ENCODE data around the gene PRKAR1B. TPM values are rescaled to one million over a fixed set of nuclear protein-coding genes. Genes with fewer than 3 reads are reported as not detected.
"Not testable (repeated sequence)": the region's sequence is repeated elsewhere in the genome, so short reads cannot be mapped to it uniquely, and the experiment has no call there.

PRKAR1B gene
- polyA plus RNA-seq, 3 donors: 38.9 to 42.7 (median 39.9) TPM

DNA sequence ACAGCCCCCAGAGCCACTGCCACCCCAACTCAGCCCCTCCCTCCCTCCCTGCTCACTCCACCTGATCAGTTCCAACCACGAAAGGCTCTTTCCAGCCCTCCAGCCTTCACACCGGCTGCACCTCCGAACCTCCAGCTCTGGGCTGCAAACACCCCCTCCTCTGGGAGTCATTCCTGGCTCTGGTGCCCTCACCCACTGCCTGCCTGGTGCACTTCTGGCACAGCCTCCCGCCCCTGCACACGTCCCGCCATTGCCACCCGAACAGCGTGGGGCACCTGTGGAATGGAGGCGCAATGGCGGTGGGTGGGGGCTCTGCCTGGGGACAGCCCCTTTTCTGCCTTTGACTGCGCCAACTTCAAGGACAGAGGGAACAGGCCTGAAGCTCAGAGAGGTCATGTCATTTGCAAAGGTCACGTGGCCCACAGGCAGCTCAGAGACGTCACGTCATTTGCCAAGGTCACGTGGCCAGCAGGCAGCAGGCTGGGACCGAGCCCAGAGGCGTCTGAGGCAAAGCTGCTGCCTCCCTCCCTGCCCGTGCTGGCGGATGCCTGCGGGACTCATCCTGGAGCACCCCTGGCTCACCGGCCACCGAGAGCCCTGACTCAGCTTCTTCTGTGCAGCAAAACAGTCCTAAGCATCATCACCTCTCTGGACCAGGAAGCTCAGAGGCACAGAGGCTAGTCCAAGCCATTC is 76.6 kb downstream of the PRKAR1B start:
- DNase-seq: no peak

DNA sequence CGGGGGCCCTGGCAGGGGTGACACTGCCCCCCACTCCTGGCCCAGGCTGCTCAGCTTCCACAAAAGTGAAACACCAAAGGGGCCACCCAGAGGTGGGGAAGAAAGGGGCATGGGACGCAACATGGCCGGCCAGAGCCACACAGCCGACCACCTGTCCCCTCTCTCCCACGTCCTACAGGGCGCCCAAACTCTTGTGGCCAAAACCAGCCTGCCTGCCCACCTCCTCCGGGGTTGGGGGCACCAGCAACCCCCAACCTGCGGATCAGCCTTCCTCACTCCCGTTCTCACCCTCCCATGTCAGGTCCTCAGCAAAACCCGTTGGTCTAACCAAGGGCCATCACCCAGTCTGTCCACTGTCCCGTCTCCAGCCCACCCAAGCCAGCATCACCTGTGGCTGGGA is 80.1 kb downstream of the PRKAR1B start:
- DNase-seq: no peak

DNA sequence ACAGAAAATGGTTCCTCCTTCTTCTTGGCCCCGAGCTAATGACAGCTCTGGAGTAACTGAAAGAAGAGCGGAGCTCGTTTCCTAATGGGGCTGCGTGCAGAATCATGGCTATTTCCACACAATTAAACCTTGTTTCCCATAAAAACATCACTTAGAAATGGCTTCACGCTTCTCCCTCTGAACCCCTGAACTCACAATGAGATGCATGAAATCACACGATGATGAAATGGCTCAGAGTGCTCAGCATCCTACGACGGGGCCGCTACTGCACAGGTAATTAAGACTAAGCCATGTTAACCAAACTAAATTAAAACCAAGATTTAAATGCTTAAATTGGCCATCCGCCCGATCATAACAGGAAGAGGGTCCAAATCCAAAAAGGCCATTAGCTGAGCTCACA is 80.6 kb downstream of the PRKAR1B start:
- DNase-seq: no peak

DNA sequence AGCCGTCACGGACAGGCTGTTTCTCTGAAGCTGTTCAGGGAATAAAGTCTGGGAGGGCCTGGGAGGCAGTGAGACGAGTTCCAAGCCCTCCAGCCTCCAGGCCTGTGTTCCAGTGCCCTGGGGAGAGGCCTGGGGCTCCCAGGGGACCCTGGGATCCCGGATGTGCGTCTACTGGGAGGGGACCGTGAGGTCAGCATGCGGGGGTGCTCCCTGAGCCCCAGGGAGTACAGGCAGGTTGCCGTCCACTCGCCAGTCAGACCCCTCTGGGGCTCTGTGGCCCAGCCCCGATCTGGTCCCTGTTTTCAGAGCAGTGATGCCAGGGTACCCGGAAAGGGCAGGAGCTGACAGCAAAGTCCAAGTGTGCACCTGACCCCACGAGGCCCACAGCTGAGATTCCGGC is 81.5 kb downstream of the PRKAR1B start:
- DNase-seq: no peak

DNA sequence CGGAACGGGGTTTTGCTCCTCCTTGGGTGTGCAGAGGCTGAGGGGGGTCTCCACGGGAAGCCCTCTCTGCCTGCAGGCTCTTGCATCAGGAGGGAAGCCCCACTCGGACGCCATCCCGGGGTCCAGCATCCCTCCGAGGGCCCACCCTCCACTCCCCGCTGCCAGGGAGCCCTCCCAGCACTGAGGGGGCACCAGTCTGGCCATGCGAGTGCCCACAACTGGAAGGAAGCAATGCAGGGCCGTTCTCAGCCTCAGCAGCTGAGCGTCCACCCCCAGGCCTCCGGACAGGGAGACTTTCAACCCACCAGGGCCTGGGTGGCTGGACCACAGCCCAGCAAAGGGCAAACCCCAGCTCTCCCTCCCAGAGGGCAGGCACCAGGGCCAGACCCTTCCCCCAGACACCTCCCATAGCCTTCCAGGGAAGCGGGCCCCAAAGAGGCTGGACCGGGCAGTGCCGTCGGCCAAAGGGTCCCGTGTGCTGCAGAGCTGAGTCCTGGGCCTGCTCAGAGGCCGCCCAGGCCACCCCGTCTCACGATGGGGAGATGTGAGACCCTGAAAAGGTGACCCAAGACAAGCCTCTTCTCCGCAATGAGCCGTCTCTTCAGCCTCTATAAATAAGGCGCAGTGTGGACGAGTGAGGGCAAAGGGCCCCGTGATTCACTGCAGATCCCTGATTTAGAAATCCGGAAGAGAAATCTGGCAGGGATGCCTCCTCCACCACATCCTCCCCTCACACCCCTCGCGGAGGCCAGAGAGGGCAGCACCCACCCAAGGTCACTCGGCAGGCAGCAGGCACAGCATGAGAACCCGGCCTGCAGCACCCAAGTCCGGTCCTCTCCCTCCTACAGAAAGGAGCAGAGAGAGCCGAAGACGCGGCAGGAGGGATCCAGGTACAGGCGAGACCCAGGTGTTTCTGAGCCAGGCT is 82.4 kb downstream of the PRKAR1B start:
- DNase-seq: no peak

DNA sequence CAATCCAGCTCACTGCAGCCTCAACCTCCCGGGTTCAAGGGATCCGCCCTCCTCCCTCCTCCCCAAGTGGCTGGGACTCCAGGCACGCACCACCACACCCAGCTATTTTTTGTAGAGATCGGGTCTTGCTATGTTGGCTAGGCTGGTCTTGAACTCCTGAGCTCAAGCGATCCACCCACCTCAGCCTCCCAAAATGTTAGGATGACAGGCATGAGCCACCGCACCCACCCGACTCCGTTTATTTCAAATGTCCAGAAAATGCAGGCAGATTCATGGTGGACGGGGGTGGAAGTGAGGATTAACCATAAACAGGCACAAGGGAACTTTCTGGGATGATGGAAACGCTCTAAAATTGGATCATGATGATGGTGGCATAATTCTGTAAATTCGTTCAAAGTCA is 85.1 kb downstream of the PRKAR1B start:
- DNase-seq: no peak

DNA sequence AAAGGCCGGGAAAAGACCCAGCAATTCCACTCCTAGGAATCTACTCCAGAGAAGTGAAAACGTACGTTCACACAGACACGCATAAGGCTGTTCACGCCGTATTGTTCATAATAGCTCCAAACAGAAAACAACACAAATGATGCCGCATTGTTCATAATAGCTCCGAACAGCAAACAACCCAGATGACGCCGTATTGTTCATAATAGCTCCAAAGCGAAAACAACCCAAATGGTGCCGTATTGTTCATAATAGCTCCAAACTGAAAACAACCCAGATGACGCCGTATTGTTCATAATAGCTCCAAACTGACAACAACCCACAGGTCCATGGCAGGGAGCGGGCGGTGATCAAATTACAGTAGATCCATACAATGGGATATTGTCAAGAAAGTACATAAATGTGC is 85.8 kb downstream of the PRKAR1B start:
- no peak for DNase-seq

DNA sequence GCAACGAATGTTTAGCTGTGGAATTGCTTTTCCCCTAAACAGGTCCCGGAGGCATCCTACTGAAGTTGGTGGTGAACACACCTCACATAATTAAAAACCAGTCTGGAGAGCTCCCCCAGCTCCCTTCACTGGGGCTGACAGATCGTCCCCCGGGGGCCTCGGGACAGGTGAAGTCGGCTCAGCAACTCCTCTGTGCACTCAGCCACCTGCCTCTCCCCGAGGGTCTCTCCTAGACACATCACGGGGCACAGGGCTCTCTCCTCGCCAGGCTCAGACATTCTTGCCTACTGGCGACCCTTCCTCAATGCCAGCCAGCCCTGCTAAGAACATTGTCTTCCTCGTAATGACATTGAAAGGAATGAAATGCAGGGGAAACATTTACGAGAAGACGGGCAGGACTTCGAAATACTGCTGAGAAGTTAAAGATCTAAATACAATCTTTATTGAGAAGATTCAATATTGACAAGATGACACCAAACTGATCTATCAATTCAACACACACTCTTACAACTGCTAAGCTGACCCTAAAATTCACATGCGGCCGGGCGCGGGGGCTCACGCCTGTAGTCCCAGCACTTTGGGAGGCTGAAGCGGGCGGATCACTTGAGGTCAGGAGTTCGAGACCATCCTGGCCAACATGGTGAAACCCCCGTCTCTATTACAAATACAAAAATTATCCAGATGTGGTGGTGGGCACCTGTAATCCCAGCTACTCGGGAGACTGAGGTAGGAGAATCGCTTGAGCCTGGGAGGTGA is 88.6 kb downstream of the PRKAR1B start:
- no peak for DNase-seq

DNA sequence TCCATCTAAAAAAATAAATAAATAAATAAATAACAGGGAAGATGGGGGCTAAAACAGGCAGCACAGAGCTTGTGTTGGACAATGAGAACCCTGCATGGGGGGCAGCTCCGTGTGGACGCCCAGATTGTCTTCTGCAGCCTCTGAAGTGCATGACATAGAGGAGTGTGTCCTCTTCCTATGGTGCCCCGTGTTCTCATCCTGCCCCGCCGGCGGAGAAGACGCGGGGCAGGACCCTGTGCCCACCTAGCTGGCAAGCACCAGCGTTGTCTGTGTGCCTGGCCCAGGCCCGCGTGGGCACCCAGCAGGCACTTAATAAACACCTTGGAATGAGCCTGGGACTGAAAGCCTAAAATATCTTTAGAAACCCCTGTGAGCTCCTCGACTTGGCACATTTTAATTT is 89.3 kb downstream of the PRKAR1B start:
- no peak for DNase-seq

DNA sequence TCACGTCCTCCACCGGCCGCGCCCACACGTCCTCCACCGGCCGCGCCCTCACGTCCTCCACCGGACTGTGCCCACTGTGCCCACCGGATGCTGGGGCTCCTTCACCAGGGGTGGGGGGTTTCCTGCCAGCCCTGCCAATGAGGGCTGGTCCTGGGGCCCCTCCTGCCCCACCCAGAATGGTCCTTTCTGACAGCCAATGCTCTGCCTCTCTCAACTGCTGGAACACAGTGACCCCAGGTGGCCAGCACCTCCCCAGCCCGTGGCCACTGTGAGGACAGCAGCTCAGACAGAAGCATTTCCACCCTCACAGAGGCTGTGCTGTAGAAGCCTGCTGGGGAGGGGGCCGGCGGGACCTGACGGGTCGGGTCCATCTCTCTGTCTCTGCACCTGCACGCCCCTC is 90.7 kb downstream of the PRKAR1B start:
- no peak for DNase-seq

DNA sequence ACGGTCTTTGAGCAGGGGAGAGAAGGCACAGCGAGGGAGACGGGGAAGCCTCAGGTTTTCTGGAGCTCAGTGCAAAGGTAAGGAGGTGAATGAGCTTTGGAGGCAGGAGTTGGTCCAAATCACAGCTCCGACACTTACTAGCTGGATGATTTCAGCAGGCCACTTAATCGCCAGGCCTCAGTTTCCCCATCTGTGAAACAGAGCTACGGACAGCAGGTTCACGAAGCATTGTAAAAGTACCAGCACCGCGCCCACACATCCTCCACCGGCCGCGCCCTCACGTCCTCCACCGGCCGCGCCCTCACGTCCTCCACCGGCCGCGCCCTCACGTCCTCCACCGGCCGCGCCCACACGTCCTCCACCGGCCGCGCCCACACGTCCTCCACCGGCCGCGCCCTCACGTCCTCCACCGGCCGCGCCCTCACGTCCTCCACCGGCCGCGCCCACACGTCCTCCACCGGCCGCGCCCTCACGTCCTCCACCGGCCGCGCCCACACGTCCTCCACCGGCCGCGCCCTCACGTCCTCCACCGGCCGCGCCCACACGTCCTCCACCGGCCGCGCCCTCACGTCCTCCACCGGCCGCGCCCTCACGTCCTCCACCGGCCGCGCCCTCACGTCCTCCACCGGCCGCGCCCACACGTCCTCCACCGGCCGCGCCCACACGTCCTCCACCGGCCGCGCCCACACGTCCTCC is 91.2 kb downstream of the PRKAR1B start:
- not testable (repeated sequence) for DNase-seq

DNA sequence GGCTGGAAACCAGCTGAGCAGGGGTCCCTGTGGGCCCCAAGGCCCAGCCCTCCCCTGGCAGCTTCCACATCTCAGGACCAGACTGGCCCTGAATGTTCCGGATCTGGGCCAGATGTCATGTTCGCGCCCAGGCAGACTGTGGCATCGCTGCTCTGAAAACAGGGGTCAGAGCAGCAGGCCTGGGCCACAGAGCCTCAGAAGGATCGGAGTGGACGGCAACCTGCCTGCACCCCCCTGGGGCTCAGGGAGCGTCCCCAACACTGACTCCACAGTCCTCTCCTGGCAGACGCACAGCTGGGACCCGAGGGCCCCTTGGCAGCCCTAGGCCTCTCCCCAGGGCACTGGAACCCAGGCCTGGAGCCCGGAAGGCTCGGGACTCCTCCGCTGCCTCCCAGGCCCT is 91.9 kb downstream of the PRKAR1B start:
- no peak for DNase-seq

DNA sequence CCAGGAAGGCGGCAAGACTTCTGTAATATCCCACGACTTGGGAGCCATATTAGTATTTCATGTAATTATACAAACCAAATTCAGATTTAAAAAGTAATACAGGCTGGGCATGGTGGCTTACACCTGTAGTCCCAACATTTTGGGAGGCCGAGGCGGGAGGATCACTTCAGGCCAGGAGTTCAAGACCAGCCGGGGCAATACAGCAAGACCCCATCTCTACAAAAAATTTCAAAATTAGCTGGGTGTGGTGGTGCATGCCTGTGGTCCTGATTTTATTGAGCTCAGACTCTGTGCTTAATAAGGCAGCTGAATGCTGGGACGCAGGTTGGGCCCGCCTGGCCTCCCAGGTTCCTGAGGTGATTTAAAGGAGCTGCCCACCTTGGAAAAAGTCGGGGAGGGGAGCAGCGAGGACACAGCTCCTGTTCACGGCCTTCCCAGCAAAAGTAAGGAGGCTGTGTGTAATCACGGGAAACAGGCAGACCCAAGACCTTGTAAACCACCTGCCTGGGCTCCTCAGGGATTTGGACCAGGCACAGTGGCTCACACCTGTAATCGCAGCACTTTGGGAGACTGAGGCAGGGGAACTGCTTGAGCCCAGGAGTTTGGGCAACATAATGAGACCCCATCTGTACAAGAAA is 93.6 kb downstream of the PRKAR1B start:
- no peak for DNase-seq

DNA sequence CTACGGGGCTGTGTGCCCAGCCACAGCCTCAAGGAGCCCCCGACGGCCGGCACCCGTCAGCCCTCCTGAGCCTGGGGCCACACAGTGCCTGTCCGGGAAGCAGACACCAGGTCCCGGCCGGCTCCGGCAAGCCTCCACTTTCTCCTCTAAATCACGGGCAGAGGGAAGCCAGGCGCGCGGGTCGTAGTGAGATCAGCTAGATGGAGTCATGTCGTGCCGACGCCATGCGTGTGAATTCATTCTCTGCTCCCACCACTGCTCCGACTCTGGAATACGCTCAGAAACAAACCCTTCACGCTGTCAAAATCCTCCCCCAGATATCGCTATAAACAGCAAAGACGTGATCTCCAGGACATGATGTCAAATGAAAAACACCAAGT is 94.3 kb downstream of the PRKAR1B start:
- DNase-seq: no peak

DNA sequence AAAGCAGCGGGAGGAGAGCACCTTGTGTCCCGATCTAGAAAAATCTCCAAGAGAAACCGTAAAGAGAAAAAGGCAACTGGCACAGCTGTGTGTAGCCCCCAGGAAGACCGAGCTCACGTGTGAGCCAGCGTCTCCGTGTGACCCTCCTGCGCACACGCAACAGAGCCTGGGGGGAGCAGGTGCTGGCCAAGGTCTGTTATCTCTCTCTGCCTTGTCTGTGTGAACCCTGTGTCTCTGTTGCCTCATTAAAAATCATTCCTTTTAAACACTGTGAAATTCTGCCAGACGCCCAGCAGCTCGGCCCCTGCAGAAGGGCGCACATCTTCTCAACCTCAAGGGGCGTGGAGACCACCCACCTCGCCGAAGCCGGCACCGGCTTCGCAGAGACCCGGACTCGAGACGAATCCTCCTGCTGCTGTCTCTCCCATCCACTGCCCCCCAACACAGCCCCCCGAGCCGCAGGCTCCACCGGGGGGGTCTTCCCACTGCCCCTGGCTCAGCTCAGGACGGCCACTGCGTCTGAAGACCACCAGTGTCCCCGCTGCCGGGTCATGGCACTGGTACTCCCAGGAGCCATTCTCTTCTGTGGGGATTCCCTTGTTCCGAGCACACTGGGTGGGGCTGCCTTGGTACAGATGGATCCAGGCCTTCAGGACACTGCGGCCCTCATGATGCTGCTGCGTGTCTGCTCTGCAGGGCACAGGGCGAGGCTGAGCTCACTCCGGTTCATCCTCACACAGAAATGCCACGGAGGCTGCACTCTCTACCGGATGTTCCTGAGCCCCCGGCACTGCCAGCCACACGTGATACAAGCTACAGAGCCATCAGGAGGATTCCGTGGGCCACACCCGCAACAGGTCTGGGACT is 94.9 kb downstream of the PRKAR1B start:
- DNase-seq: no peak

DNA sequence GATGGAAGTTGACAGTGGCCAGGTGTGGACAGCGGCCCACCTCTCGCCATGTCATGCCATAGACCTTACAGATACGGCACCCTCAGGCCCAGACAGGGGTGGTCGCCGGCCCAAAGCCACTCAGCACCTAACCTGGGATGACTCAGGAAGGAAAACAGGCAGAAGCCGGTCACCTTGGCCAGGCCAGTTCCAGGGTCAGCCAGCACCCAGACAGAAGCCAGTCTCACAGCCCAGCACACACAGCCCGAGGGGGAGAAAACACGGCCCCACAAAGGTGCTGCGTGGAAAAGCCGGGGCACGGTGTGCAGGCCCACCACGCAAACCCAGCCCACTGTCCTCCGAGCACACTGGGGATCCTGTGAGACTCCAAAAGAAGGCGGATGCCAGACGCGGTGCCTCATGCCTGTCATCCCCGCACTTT is 95.8 kb downstream of the PRKAR1B start:
- no peak for DNase-seq

DNA sequence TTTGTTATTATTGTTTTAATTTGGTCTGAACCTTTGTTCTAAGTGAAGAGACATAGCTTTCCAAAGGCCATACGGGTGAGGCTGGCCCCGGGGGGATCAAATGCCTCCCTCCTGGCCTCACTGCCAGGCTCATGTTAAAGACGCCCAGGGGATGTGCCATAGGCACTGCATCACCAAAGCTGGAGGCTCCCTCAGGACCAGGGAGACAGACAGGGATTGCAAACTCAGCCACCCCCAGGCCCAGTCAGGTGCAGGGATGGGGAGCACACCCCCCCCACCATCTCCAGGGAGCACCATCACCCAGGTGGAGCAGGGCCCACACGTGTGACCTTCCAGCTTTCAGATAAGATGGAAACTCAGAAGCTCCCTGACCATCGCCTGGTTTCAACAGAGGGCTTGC is 96.5 kb downstream of the PRKAR1B start:
- DNase-seq: no peak

DNA sequence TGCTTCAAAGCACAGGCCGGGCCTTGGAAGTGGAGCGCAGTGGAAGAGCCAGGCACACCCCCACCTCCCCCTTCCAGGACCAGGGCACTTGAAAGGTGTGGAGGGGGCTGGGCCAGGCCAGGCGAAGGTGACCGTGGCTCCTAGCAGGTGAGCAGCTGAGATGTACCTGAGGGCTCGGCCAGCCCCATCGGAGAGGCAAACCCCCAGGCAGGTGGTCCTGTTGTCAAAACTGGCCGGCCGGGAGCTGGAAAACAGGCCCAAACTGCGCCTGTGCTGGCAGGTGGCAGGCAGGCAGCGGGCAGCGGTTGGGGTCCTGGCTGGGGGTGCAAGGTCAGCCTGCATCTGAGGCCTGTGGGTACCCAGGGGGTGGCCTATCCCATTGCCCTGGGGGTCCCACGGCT is 97.0 kb downstream of the PRKAR1B start:
- no peak for DNase-seq

DNA sequence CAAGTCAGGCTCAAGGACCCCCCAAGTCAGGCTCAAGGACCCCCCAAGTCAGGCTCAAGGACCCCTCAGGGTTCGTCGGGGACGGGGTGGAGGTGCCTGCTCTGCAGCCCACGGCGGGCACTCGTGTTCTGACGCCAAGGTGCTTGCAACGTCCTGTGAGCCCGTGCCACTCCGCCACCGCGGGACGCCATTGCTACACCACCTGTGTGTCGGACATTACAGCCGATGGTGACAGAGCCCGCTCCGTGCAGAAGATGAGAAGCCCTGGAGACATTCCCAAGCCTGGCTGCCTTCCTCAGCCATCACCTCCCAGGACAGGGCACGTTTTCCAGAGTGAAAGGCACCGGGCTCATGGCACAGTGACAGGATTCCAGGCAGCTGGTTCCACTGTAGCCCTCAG is 98.3 kb downstream of the PRKAR1B start:
- no peak for DNase-seq

DNA sequence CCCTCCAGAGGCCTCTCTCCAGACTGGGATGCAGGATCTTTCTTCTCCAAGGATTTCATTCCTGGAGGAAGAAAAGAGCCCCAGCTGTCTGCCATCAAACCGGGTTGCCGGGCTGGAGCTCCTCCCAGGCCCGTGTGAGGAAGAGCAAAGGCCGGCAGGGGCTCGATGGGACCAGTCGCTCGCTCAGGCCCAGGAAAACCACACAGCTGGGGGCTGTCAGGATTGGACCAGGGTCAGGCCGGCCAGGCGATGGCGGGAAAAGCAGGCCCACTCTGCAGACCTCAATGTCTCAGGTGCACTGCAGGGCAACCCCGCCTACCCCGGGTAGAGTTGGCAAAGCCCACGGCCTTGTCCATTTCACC is 98.7 kb downstream of the PRKAR1B start:
- DNase-seq: no peak

Data from renal pelvis (tissue), 4 donors.